GM18951 (cell line): Measurements from ENCODE around the gene VPS41.

ENCODE experiments used
- POLR2A ChIP-seq: IDR thresholded peaks from 4 replicates; pipeline ENCODE4 v1.6.1; 2011; ENCODE audit warnings: mild to moderate bottlenecking; ENCODE audit not compliant: insufficient read length, insufficient read depth; ENCODE audit errors: extremely low read depth
- in situ Hi-C: fragments of 300-500 bp; cut with MboI; formaldehyde crosslinking; loops from one replicate; pipeline ENCODE4 v1.12.0; 2022; ENCODE audit warnings: low sequenced_read_pairs, mixed read lengths, inconsistent platforms; ENCODE audit not compliant: unreplicated experiment

Gene VPS41

DNA sequence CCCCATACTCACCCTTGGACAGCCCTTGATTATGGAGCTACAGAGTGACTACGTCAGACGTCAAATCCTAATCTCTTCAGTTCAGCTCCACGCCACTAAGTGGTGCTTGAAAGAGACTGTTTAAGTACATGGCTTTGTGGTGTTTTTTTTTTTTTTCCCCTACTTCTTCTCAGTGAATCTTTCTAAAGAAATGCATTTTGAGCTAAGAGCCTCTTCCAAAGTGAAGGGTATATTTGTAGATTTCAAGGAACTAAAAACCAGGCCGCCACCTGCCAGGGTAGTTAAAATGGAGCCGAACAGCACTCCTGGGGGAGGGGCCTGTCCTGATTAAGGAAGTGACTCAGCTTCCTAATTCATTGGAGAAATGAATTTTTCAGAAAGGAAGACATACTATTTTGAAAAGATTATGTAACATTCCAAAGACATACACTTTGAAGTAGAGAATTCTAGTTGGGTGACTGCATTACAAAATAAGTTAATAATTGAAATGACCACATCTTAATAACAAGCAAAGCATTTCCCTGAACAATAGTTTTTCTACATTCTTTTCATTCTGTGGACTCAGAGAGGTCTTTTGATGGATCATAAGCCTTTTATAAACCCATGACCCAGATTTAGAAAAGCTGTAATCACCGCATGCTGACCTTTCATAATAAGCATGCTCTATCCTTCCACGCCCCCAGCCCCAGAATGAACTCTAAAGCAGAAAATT, 20.6 kb upstream of the VPS41 start:
- TF ChIP-seq POLR2A = no peak
- in situ Hi-C loops = loop anchor here (10.0 kb wide), 1 partner anchor 535 kb away; no protein-coding TSS in a partner anchor

DNA sequence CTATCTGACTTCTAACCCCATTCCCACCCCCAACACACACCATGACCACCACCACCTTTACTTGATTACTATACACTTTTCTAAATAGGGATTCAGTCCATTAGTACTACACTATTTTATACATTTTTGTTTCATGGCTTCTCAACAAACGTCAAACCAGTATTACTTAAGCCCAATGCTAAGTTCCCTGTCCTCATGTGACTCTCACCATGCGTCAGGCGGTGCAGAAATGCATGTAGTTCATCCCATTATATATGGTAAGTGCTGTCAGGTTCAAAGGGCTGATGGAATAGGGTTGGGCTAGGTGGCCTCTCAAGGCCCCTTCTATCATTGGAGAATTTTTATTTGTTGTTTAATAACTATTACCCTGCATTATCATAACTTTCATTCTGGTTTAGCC, 19.5 kb upstream of the VPS41 start:
- in situ Hi-C loops = no loop called here

DNA sequence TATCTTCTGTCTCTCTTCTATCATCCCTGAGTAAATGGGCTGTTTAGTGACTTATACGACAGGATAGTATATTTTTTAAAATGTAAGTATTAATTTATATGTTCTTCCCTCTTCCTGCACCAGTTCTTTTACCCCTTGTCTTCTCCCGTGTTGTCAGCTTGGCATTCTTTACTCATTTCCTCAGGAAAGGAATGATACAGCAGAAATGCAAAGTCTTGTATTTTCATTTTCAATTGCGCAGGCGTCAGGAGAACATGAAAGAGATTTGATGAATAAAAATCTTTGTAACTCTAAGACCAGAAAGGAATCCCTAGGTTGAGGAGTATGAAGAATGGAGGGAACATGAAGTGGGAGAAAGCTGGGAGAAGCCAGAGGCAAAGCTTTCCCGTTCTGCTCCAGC, 18.8 kb upstream of the VPS41 start:
- in situ Hi-C loops = no loop called here
- no peak for TF ChIP-seq POLR2A

More for the DNA sequence above, 19.5 kb upstream of the VPS41 start:
- TF ChIP-seq POLR2A = no peak

DNA sequence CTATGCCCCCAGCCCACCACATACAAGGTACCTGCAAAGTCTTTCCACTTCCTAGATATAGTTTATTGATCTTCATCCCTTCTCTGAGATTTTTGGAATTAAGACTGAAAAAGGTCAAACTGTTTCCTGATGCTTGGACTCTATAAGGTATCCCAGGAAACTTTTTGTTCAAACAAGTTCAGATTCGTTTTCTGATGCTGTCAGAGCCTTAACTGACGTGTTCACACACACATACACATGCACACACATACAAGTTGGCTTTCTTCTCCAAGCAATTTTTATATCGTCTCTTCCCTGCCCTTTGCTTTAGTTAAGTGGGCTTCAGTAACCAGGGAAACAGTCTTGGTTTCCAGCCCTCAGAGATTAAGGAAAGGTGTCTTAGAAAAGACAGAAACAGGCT, 11.7 kb upstream of the VPS41 start:
- TF ChIP-seq POLR2A = no peak
- in situ Hi-C loops = no loop called here

DNA sequence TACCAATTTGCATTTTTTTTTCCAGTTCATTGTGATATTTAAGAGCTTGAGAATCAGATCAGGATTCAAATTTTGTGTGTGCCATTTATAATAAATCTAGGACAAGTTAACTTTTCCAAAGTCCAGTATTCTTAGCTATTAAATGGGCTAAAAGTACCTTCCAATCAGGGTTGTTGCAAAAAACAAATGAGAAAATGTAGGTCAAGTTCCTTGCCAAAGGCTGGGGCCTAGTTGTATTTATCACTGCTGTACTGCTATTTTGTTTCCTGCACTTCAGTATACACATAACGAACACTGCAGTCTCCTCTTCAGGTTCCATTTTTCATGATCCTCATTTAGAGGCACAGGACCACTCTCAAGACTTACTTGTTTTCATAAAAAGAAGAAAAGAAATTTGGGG, 7.4 kb upstream of the VPS41 start:
- in situ Hi-C loops = no loop called here
- no peak for TF ChIP-seq POLR2A

DNA sequence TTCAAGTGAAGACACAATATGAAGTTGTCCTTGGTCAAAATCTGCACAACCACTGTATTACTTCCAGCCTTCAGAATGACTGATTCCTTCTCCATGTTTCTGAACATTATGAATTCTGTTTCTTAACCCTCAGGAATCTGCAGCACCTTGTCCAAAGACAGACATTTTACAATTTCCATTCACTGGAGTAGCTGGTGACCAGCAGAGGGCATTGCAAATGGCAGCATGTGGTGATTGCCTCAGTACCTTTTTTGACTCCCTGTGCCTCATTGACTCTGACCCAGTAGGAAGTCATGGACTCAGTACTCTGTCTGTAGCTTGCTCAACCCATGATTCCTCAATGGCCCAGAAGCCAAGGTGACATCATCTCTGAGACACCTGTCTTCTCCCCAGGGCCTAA, 879 bp upstream of the VPS41 start:
- in situ Hi-C loops = no loop called here
- TF ChIP-seq POLR2A = no peak

DNA sequence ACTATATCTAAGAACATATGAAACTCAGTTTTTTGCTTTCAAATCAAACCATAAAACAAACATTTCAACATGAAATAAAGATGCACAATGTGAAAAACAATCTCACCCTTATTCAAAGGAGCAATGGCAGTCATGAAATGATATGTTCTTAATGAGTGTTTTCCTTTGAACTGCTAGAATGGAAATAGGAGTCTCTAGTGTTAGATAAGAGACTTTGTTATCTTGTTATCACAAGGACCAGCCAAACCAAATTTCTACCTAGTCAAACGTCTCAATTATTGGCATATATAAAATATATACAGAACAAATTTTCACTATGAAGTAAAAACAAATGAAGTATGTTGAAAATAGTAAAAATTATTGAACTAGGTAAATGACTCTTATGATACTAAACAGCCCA, 1.2 kb downstream of the VPS41 start:
- in situ Hi-C loops = no loop called here
- no peak for TF ChIP-seq POLR2A

DNA sequence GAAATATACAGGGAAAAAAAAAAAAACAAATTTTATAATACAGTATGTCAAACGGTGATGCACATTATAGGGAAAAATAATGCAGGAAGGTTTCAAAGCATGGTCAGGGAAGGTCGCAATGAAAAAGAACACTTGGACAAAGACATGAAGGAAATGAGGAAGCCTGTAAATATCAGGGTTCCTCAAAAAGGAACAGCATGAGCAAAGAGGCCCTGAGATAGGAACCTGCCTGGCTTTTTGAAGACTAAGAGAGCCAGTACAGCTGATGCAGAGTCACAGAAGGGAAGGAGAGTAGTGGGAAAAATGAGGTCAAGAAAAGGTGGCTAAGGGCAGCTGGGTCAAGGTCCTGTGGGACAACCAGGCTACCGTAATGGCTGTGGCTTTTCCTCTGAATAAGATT, 1.9 kb downstream of the VPS41 start:
- TF ChIP-seq POLR2A = no peak
- in situ Hi-C loops = no loop called here

DNA sequence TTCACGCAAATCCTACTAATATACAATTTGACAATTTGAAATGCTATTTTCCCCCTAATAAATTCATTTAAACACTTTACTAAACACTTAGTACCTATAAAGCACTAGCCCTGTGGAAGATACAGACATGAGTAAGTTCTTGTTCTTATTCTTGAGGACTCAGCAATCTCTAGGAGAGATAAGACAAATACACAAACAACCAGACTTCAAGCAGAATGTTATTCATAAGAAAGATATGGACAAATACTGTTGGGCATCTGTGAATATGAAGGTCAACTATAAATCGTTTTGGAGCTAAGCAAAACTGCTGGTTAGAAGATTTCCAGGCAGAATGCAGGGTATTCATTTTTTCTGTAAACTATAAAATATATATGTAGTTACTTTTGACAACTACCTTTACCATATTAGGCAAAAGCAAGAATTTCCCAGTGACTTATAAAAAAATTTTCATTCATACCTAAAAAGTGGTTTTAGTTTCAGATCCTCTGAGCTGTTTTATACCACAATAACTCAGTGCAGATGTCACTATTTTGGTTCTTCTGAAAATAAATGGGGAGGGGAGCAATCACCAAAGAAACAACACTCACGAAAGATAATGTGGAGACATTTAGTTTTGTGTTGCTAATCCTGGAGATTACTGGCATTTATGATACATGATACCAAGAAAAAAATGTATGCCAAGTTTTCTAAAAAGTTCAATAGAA, 3.8 kb downstream of the VPS41 start:
- in situ Hi-C loops = no loop called here
- no peak for TF ChIP-seq POLR2A

DNA sequence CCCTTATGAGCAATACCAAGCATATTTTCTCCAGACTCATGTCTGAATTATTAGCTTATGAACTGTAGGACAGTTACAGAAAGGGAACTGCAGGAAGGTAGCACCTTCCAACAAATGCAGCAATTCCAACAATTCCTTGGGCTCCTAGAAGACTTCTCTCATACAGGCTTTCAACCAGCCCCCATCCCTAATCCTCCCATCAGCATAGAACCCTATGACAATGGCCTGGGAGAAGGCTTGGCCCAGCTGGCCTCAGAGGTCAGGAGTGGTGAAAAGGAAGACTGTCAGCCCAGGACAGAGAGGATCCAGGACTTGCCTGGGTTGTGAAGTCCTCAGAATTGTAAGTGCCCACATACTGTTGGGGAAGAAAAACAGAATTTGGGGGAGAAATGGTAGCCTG, 5.9 kb downstream of the VPS41 start:
- TF ChIP-seq POLR2A = no peak

DNA sequence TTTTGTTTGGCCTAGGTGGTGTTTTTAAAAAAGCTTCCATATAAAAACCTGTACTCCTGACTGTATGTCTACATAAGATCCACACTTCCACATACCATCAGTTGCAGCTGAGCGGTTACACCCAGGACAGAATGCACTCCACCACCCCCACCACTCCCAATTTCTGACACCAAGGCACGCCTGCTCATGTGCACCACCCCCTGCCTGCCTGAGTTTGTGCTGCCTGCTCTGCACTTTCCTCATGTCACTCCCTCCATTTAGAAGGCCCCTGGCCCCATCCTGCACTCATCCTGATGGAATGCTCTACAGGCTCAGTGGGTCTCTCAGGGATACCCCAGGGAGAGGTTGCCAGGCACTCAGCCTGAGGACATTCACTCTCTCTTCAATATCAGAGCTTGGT, 6.5 kb downstream of the VPS41 start:
- in situ Hi-C loops = no loop called here
- TF ChIP-seq POLR2A = no peak

More for the DNA sequence above, 5.9 kb downstream of the VPS41 start:
- in situ Hi-C loops = no loop called here

DNA sequence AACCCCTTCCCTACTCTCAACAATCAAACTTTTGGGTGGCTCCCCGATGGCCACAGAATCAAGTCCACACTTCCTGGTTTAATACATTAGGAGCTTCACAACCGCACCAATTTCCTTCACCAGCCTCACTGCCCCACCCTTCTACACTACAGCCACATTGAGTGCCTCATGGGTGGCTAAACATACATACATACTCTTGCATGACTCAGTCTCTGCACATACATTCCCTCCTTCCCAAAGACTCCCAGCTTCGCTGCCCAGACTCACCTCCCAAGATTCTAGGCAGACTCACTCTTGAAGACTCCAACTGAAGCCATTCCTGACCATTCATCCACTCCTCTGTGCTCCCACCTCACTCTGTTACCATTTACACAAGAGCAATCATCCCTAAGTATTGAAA, 15.9 kb downstream of the VPS41 start:
- in situ Hi-C loops = no loop called here
- no peak for TF ChIP-seq POLR2A

DNA sequence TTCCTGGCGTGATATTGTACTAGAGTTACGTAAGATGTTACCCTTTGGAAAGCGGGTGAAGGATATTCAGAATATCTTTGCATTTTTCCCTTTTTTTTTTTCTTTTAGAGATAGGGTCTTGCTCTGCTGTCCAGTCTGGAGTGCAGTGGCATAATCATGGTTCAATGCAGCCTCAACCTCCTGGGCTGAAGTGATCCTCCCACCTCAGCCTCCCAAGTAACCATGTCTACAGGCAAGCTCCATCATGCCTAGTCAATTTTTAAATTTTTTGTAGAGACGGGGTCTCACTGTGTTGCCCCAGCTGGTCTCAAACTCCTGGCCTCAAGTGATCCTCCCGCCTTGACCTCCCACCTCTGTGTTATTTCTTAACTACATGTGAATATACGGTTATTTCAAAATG, 18.4 kb downstream of the VPS41 start:
- no peak for TF ChIP-seq POLR2A
- in situ Hi-C loops = no loop called here

DNA sequence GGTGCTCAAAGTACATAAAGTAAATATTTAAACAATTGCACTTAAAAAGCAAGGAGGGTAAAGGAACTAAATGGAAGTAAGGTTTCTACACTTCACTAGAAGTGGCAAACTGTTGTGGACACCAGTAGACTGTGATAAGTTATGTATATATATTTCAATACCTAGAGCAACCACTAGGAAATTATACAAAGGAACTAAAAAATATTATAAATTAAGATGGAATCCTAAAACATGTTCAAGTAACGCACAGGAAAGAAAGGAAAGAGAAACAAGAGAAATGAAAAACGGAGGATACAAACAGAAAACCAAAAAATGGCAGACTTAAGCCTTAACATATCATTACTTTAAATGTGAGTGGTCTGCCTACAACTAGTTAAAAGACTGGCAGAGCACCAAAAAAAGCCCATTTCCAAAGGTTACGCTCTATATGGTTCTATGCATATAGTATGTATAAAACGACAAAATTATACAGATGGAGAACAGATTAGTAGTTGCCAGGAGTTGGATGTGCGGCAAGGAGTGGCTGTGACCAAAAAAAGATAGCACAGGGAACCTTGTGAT, 19.0 kb downstream of the VPS41 start:
- in situ Hi-C loops = no loop called here
- TF ChIP-seq POLR2A = no peak
